Hematopoietic multipotent progenitor cell (in vitro differentiated cells): Measurements from ENCODE around the gene TTLL11. TPM values are rescaled to one million over a fixed set of nuclear protein-coding genes. Genes with fewer than 3 reads are reported as not detected.

Source experiments
- DNase-seq, 3 donors: peaks; one replicate each; pipeline ENCODE4 v3.0.0-alpha.2; 2011 to 2015; ENCODE audit warnings: low read depth in 2 of 3, low spot score in 2 of 3
- total RNA-seq: library from RNA; depleted of rRNA; stranded (reverse); fragments of >200 nt; gene quantifications from one replicate; pipeline ENCODE4 v1.2.3, GENCODE V29; 2012

TTLL11 gene
- total RNA-seq, 1 donor = 5.1 TPM

DNA sequence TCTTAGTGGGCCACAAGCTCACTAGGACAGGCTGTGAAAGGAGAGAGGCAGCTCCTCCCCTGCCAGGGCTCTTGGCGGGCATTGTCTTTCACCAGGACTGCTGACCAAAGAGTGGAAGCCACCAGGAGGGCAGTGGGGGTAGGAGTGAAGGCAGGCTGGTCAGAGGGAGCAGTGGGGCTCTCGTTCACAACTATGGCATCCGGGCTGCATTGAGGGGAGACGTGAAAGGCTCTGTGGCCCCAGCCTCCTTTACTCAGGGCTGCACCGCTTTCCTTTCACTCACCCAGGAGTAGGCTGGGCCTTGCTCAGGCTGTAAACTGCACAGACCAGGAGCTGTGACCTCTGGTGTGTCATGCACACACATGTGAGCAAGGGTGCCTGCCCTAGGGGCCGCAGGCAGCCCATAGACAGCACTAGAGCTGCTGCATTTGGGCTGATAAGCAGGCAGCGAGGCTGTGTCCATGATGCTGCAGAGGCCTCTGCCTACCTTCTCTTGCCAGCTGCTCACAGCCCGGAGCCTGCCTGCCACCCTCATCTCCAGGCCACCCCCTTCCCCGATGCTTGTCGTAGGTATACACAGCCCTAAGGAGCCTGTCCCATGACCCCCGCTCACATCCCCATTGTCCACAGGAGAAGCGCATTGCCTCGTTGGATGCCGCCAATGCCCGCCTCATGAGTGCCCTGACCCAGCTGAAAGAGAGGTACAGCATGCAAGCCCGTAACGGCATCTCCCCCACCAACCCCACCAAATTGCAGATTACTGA is 311.2 kb downstream of the TTLL11 start:
- DNase-seq = no peak

- no peak for DNase-seq
Observed at GRCh38 chr9:121781145-121781548, 312.0 kb downstream of the TTLL11 start.

- DNase-seq = no peak
Observed at GRCh38 chr9:121780177-121781040, 312.7 kb downstream of the TTLL11 start.

GRCh38 chr9:121779381-121780117 is 313.6 kb downstream of the TTLL11 start:
- no peak for DNase-seq

DNA sequence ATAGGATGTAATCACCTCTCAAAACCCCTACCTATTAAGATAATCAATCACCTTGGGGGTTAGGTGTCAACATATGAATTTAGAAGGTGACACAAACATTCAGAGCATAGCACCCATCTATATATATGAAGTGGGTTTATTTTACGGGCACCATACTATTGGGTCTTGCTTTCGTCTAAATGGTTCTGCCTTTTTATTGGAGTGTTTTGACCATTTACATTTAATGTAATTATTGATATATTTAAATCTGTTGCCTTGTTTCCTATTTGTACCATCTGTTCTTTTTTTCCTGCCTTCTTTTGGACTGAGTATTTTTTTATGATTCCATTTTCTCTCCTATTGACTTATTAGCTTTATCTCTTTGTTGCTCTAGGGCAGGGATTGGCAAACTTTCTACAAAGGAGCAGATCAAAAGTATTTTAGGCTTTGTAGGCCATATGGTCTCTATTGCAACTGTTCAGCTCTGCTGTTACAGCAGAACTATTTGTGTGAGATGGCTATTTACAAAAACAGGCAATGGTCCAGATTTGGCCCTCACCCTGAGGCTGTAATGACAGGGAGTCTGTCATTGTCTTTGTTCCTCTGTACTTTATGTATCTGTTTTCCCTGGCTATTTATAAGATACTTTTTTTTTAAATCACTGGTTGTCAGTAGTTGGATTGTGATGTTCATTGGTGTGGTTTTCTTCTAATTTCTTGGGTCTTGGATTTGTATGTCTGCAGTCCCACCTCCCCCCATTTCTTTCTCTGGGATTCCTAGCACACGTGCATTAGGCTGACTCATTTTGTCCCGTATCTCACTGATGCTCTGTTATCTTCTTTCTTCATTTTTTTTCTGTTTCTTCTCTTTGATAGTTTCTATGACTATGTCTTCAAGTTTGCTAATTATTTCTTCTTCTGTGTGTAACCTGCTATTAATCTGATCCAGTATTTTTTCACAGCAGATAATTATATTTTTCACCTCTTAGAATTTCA is 314.6 kb downstream of the TTLL11 start:
- DNase-seq = no peak

GRCh38 chr9:121776739-121777637 is 316.1 kb downstream of the TTLL11 start:
- no peak for DNase-seq

DNA sequence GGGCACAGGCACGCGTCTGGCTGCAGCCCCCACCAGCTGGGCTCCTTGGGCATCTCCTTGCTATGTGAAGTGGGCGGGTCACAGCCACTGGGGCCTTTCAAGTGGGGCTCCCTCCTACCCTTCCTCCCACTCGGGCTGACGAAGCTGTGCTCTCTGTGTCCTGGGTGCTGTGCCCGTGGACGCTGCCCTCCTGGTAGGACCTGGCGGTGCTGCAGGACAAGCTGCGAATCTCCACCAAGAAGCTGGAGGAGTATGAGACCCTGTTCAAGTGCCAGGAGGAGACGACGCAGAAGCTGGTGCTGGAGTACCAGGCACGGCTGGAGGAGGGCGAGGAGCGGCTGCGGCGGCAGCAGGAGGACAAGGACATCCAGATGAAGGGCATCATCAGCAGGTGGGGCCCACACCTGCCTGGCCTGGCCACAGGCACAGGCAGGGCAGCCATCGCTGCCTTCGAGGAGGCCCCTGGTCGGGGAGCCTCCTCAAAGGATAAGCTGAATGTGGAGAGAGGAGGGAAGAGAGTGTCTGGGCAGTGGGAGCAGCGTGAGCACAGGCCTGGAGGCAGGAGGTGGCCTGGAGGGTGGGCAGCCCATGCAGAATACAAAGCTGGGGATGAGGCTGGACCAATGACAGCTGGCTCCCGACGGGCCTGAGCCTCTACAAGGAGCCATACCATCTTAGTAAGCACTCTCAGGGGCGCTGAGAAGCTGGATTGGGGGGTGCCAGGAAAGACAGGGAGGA is 316.9 kb downstream of the TTLL11 start:
- DNase-seq = no peak

- no peak for DNase-seq
Observed at GRCh38 chr9:121774715-121775613, 318.1 kb downstream of the TTLL11 start.

- DNase-seq = no peak
Observed at GRCh38 chr9:121773954-121774714, 319.0 kb downstream of the TTLL11 start.

DNA sequence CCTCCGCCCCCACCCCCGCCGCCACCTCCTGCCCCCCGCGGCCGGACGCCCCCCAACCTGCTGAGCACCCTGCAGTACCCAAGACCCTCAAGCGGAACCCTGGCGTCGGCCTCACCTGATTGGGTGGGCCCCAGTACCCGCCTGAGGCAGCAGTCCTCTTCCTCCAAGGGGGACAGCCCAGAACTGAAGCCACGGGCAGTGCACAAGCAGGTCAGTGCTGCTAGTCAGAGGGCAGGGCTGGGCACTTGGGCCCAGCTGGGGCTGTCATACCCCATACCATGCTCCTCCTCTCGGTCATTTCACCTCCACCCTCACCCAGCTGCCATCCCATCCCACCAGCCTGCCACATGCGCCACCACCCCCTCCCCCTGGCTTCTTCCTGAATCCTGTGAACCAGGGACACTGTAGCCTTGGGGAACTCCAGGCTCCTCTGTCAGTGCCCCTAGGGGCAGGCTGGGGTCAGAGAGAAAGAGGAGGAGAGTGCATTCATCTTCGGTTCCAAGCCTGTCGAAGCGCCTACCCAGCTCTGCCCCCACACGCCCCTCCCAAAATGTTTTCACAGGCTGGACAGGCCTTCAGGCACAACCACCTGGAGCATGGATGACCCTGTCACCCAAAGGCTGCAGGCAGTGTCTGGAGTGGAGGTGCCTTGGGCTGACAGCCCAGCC is 319.7 kb downstream of the TTLL11 start:
- DNase-seq = no peak

DNA sequence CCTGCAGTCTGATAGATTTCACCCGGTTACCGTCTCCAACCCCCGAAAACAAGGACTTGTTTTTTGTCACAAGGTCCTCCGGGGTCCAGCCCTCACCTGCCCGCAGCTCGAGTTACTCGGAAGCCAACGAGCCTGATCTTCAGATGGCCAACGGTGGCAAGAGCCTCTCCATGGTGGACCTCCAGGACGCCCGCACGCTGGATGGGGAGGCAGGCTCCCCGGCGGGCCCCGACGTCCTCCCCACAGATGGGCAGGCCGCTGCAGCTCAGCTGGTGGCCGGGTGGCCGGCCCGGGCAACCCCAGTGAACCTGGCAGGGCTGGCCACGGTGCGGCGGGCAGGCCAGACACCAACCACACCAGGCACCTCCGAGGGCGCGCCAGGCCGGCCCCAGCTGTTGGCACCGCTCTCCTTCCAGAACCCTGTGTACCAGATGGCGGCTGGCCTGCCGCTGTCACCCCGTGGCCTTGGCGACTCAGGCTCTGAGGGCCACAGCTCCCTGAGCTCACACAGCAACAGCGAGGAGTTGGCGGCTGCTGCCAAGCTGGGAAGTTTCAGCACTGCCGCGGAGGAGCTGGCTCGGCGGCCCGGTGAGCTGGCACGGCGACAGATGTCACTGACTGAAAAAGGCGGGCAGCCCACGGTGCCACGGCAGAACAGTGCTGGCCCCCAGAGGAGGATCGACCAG is 320.4 kb downstream of the TTLL11 start:
- no peak for DNase-seq
